GM19372 (cell line): ENCODE data around the gene TM4SF1.
"Not testable (repeated sequence)": the region's sequence is repeated elsewhere in the genome, so short reads cannot be mapped to it uniquely, and the experiment has no call there.

Experiments used
- ATAC-seq: cut with Tn5 transposase; IDR thresholded peaks from one replicate; pipeline ENCODE4 v1.9.1; 2021; ENCODE audit warnings: mild to moderate bottlenecking, low read depth, moderate library complexity; ENCODE audit not compliant: unreplicated experiment

TM4SF1 gene

DNA sequence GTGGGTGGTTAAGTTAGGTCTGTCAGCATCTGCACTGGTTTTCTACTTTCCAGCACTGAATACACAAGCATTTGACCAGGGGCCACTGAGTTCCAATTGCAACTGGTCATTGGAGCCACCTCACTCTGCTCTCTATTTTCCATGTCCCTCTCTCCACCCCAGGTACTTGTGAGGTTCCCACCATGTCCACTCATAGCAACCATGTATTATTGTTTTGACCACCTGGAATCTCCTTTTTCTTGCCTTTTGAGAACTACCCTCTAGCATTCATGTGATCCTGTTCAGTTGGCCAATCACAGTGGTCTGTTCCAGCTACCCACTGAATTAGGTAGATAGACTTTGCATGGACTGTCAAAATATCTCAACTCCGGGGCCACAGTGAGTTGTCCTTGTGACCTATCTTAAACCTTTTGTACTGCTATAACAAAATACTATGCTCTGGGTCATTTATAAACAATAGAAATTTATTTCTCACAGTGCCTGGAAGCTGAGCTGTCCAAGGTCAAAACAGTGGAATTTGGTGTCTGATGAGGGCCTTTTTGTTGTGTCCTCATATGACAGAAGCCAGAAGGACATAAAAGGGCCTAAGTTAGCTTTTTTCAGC, 23.8 kb downstream of the TM4SF1 start:
- no peak for ATAC-seq

DNA sequence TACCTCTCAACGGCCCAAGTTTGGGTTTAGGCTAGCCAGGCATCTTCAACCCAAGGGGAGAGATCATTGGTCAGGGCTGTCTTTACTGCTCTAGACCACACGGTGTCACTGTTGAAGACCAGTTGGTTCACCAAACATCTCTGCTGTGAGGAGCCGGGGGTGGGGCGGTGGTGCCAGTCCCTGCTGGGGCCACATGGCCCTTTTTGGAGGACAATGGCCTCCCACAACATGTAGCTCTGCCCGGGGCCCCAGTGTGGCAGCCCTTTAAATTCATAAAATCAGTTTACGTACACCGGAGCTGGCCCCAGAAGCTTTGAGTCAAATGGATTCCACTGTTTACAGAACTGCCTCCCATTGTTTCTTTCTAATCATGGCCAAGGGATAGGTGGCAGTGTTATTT, 24.9 kb downstream of the TM4SF1 start:
- ATAC-seq: peak; percentile 89

DNA sequence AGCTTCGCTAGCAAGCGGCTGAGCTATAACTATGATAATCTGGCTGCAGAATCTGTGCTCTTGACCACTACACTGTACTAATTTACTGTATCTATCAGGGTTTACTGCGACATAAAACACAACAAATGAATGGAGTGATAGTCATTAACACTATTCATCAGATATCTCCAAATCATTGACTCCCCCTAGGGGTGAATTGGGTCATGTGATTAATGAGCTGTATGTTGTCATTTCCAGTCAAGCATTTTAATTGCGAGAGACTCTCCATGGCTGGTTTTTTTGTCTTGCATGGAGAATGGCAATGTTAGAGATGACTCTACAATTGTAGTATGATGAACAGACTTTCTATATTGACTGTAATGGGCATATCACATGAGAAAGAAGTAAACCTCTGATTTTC, 33.5 kb downstream of the TM4SF1 start:
- no peak for ATAC-seq

DNA sequence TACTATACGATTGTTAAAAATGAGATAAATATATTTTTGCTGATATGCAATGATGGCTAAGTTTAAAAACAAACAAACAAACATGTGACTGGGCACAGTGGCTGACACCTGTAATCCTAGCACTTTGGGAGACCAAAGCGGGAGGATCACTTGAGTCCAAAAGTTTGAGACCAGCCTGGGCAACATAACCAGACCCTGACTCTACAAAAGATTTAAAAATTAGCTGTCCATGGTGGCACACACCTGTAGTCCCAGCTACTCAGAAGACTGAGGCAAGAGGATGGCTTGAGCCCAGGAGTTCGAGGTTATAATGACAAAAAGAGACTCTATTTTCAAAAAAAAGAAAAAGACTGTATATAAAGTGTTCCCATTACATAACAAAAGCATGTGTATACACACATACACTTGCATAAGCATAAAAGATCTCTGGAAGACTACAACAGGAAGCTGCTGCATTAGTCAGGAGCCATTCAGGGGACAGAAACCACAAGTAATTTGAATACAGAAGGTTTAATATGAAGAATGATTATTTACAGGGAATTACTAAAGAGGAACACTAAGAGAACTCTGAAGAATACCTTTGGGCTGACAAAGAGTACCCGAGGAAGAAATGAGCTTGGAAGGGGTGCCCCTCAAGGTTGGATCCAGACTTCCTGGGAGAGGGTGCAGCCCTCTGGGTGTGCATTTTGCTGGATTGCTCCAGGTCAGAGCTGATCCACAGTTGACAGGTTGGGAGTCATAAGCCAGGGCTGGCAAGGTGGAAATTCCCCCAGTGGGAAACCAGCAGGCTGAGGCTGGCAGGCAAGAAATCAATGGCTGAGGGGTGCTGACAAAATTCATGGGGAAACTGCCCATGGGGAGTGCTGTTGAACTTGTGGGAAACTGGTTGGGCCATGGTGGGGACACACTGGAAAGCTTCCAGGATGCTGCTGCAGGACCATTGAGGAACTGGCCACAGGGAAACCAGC, 34.8 kb downstream of the TM4SF1 start:
- no peak for ATAC-seq

DNA sequence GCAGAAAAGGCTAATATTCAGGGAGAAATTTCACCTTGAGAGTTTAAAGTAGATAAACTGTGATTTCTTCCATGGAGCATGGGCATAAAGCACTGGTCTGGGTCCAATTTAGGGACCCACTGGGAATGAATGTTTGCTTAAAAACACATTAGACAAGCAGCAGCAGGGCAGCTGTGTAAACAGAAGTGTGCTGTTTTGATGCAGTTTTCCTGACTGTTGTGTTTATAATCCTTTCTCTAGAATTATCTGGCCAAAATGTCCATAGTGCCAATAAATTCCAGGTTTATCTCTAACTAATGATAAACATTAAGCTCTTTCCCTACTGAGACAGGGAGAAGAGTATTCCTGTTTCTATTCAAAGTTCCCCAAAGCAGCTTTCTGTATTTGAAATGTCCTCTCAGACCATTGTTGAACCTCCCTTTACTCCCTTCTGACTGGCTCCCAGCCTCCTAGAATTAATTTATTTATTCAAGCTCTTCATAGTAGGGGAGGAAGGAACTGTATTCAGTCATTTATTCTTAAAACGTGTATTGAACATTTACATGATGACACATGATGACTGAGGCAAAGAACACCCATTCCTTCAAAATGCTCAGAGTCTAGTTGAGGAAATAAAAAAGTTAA, 37.0 kb downstream of the TM4SF1 start:
- ATAC-seq: no peak

DNA sequence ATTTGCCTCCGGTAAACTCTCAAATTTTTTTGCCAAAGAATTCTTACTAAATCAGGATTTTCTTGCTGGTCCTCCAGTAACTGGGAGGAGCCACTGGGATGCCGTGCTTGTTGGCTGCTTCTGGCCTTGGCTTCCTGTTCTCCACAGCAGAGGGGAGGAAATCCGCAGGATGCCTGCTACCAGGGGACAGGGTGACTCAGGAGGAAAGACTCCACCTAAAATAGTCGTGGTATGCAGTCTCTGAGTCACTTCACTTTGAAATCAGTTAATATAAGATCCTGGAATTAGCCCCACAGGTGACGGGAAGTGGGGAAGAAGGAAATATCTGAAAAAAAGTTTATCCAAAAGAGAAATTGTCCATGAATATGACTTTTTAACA, 37.5 kb downstream of the TM4SF1 start:
- ATAC-seq: no peak

DNA sequence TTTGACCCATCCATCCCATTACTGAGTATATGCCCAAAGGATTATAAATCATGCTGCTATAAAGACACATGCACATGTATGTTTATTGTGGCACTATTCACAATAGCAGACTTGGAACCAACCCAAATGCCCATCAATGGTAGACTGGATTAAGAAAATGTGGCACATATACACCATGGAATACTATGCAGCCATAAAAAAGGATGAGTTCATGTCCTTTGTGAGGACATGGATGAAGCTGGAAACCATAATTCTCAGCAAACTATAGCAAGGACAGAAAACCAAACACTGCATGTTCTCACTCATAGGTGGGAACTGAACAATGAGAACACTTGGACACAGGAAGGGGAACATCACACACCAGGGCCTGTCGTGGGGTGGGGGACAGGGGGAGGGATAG, 40.0 kb downstream of the TM4SF1 start:
- ATAC-seq: not testable (repeated sequence)

DNA sequence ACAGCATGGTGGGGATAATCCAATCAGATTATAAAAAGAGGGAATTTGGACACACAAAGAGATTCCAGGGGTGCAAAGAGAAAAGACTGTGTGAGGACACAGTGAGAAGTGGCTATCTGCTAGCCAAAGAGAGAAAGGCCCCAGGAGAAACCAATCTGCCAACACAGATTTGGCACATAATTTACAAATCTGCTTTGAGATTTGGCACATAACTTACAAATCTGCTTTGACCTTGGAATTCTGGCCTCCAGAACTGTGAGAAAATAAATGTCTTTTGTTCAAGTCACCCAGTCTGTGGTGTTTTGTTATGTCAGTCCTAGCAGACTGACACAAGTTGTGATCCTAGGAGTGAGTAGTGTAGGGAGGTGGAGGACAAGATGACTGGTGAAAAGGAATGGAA, 40.5 kb downstream of the TM4SF1 start:
- ATAC-seq: no peak

DNA sequence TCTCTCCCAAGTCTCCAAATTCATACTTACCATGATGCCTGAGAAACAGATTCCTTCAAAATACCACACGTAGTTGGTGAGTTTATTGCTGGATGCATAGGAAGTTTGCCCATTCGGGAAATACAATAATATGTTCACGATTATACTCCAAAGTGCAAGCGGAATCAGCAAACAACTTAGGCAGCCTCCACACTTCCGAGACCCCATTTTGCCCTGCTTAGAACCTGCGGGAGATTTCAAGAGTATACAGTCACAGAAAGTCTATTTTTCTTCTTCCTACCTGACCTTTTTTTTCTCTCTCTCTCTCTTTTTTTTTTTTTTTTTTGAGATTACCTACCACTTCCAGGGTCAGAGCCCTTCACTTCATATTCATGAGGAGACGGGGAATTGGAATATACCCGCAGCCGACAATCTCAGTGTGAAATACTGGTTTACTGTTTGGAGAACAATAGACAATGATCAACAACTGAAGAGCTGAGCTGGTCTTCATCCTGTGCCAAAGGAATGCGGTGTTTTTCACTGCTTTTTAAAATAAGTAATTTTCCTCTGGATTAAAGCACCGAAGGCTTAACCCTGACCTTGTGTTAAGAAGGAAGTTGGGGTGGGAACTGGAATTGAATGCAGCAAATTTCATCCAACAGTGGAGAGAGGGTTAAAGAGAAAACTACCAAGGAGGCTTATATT, 44.1 kb downstream of the TM4SF1 start, which contains the start of gene TM4SF18:
TM4SF18 (minus strand) TSS at position 461 of the 684 bp plus-strand sequence; CDS start at position 207, 254 bp downstream.
- no peak for ATAC-seq

DNA sequence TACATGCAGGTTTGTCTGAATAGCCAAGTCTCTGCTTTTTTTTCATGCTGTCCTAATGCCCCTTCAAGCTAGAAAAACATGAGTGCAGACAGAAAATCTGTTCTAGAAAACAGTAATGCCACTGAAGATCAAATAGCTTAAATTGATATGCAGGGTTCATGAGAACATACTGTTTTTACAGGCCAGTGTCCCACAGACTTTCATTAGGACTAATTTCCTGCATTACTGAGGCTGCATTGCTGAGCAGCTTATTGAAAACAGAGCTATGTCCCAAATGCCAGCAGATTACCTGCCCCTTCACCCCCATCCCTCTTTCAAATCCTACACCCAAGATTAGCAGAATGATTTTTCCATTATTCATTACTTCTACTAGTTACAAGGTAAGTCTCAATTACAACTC, 44.7 kb downstream of the TM4SF1 start:
- no peak for ATAC-seq

DNA sequence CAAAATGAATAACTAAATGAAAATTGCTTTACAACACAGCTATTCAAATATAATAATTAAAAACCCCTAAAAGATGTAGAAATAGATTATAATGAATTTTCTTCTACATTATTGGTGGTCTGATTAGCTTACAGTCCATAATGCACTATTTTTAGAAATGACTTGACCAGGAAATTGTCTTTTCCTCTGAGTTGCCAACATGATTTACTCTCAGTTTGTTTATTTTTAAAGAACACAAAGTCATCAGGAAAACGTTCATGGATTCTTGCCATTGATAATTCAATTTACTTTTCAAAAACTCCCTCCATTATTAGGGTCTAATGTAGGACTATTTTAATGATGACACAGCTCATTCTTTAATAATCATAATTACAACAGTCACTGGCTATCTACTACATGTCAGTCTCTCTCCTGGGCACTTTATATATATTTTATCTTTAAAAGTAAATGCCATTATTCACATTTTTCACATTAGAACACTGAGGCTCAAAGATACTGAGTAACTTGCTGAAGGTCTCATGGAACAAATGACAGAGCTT, 45.2 kb downstream of the TM4SF1 start:
- no peak for ATAC-seq

DNA sequence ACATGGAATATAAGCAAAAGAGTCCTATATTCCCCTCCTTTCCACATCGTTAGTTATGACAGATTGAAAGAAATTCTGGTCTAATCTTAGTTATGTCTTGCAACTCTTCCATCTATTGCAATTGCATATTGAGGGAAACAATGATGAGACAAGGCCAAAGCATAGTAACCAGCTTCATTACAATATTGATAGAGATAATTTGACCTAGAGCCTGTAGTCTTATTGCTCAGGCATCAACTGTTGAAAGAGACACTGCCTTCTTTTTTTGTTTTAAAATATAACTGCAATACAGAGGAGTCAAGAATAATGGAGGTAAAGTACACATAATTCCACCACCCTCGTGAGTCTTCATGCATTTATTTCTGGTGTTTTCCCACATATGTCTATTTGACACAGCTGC, 46.1 kb downstream of the TM4SF1 start:
- ATAC-seq: no peak

DNA sequence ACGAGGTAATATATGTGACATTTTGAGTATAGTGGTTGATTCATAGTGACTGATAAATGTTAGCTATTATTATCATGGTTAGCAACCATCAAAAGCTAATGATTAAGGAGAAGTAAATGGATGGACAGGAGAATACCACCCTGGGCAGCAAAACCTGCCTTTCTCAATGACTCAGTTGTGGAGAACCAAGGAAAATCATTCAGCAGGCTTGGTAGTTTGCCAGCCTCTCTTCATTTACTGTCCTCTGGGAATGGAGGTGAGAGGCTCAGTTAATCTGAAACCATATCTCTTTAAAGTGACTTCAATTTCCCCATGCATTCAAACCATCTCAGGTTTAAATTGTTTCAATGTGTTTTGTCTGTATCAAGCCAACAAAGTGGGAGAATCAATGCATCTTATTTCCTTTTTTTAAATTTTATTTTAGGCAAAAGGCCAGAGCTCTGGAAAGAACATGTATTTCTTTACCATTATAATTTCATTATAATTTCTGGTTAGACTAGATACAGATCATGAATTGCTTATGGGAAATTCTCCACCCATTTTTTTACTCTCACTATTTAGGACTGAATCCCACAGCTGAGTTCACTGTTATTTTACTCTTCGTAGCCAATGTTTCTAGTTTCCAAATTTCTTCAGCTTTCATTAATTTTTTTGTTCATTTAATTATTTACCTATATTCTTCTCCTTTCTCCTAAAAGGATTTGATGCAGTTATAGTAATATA, 46.7 kb downstream of the TM4SF1 start:
- ATAC-seq: no peak

DNA sequence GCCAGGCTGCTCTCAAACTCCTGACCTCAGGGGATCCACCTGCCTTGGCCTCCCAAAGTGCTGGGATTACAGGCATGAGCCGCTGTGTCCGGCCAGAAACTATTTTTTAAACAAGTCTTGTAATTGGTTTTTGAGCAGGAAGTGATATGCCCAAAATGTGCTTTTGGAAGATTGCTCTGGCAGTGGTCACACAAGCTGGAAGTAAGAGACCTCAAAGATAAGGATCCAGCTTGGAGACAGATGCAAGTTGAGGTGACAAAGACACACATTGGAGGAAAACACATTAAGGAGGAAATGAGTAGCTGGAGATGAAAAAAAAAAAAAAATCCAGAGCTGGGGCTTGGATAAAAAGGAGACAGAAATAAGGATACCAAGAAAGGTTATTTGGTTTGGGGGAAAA, 50.3 kb downstream of the TM4SF1 start:
- no peak for ATAC-seq

DNA sequence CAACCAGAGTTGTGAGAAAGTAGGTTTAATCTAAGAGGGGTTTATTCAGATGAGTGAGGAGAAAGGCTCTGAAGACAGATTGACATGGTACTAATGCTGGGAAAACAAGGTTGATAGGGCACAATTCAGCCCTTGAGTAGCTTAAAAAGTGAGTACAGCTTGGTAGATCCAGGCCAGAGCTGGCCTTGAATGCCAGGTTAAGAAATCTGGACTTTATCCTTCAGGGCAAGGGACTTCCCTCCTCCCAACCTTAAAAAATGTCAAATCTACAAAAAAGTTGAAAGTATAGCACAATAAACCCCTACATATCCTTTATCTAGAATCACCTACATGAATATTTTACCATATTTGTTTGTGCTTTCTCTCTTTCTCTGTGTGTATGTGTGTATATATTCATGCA, 51.9 kb downstream of the TM4SF1 start:
- no peak for ATAC-seq

DNA sequence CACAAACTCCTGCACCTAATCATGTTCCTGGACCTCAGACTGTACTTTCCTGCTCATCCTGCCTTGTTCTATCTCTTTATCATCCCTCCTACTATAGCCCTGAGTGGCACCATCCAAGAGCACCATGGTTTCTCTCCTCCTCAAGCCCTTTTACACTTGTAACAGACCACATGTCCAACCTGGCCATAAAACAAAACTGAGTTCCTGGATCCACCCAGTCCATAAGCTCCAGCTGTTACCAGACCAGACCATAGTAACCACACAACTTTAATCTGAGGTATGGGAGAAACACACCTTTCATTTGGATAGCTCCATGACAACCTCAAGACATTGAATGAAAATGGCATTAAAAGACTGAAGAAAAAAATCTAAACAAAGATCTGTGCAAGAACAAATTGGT, 53.1 kb downstream of the TM4SF1 start:
- no peak for ATAC-seq

DNA sequence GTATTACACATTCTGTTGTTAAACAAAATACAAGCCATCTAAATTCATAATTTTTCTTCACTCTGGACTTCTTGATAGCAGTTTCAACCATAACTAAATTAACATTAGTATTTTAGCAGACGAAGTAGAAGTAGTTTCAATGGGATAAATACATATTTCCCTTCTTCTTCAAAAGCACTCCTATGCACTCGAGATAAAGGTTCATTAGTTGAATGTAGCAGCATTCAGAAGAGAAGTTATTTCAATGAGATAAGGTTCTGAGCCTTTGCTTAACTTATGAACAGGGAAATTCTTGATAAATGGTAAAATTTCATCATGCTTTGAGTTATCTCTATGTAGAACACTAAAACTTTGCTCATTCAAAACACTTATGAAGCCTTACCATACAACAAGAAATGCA, 55.8 kb downstream of the TM4SF1 start:
- ATAC-seq: no peak

DNA sequence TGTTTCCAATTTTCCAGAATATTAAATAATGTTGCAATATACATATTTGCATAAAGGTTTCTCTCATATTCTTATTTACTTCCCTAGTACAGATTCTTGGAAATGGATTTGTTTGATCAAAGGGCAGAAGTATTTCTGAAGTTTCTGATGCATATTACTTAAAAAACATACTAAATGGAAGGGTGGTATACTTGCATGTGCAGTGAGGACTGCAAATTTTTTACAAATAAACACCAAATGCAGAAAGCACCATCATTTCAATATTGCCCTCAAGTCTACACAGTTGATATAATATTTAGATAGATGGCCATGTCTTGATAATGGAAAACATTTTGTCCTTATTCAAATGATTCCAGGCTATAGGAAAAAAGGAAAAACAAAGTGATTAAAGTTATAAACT, 56.3 kb downstream of the TM4SF1 start:
- no peak for ATAC-seq

DNA sequence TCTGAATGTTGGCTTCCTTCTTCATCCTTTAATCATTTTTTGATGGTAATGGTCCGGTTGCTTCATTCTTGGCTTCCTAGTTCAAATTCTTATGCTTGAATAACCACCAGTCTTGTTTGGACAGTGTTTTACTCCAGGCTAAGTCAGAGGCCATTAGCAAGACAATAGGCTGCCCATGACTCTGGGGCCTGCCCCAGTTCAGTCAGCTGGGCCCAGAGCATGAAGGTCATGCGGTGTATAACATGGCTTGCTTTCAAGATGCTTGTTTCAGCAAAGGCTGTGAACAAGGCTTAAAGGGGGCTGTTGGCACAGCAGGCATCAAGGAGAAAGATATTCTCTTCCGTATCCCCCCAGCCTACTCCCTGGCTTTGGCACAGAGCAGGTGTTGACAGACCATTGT, 57.7 kb downstream of the TM4SF1 start:
- ATAC-seq: no peak
